K562 (cell line): Measurements from ENCODE around the gene PRAMEF11. TPM values are rescaled to one million over a fixed set of nuclear protein-coding genes. Genes with fewer than 3 reads are reported as not detected.

ENCODE experiments used
- ATAC-seq: fragments of 200-7000 bp; cut with Tn5 transposase; 3 replicates; pipeline ENCODE4 v1.9.1; 2020; ENCODE audit warnings: moderate library complexity
- BruUV-seq: library from RNA; stranded (reverse); fragments of 400-500 nt; replicated peaks from 2 replicates; lab custom pipeline; 2021; lab: Mats Ljungman, UMichigan
- CTCF ChIA-PET: fragments of 300-600 bp; formaldehyde crosslinking; extraction: SDS; loops from one replicate; lab custom pipeline; 2021; ENCODE audit warnings: low intra/inter-chr PET ratio; lab: Yijun Ruan, JAX
- POLR2A ChIA-PET: fragments of 300-600, 350-650 bp; sonication (Branson Sonifier 250); formaldehyde crosslinking; extraction: SDS; loops from one replicate; lab custom pipeline; 2021; ENCODE audit warnings: antibody characterized with exemption, inconsistent platforms; lab: Yijun Ruan, JAX
- DNase-seq, 4 experiments: peaks; one replicate each; pipeline versions ENCODE4 v3.0.0 to v3.0.0-alpha.2; 2011 to 2018; ENCODE audit warnings: low spot score in 3 of 4, mixed read lengths in 3 of 4; ENCODE audit errors: extremely low read depth in 1 of 4
- FAIRE-seq: peaks from 2 replicates; lab custom pipeline; 2011; peaks lifted over from hg19 to GRCh38; lab: Jason Lieb, UNC
- H2AFZ ChIP-seq: 2 replicates; pipeline ENCODE4 v1.6.0; 2011; ENCODE audit warnings: low read depth, low read length, control low read depth, inconsistent platforms
- H3K27ac ChIP-seq: fragments of 200-600 bp; 3 replicates; pipeline ENCODE4 v1.8.0; 2011; ENCODE audit warnings: low read depth, mild to moderate bottlenecking, control low read depth, inconsistent platforms, low read length, moderate library complexity, mixed read lengths; ENCODE audit errors: extremely low read depth
- H3K27me3 ChIP-seq, 2 experiments: fragments of 300-600 bp in 1 of 2; 2 replicates in 1 of 2; 3 replicates in 1 of 2; pipeline versions ENCODE4 v1.6.0 to v1.8.0; 2011; ENCODE audit warnings: inconsistent platforms in 2 of 2, low read length in 2 of 2, mild to moderate bottlenecking in 1 of 2, mixed read lengths in 1 of 2, moderate library complexity in 1 of 2; ENCODE audit not compliant: control insufficient read depth in 2 of 2, insufficient read depth in 2 of 2
- H3K36me3 ChIP-seq: fragments of 300-600 bp; 3 replicates; pipeline ENCODE4 v1.8.0; 2011; ENCODE audit warnings: mild to moderate bottlenecking, low read length, inconsistent platforms; ENCODE audit not compliant: control insufficient read depth, insufficient read depth
- H3K4me1 ChIP-seq, 2 experiments: fragments of 200-600 bp in 1 of 2; replicated peaks in 1 of 2; 2 replicates in 1 of 2; 3 replicates in 1 of 2; pipeline versions ENCODE4 v1.5.1 to v1.8.0; 2011; ENCODE audit warnings: inconsistent platforms in 2 of 2, low read length in 2 of 2, mild to moderate bottlenecking in 1 of 2, mixed read lengths in 1 of 2, moderate library complexity in 1 of 2; ENCODE audit not compliant: control insufficient read depth in 2 of 2, insufficient read depth in 2 of 2
- H3K4me2 ChIP-seq: 2 replicates; pipeline ENCODE4 v1.6.1; 2011; ENCODE audit warnings: low read length, control low read depth, inconsistent platforms, mixed read lengths; ENCODE audit not compliant: insufficient read depth
- H3K4me3 ChIP-seq: fragments of 200-600 bp; sonication (generic), shearing (Covaris generic); 2 replicates; pipeline ENCODE4 v1.5.1; 2016; ENCODE audit warnings: control low read depth, inconsistent platforms
- H3K79me2 ChIP-seq: fragments of 200-600 bp; 3 replicates; pipeline ENCODE4 v1.8.0; 2011; ENCODE audit warnings: low read length, inconsistent platforms; ENCODE audit not compliant: control insufficient read depth, insufficient read depth
- H3K9ac ChIP-seq, 2 experiments: 2 replicates each; pipeline versions ENCODE4 v1.6.0 to v1.6.1; 2011; ENCODE audit warnings: low read depth in 2 of 2, low read length in 2 of 2, control low read depth in 1 of 2, inconsistent platforms in 1 of 2, mild to moderate bottlenecking in 1 of 2, mixed read lengths in 1 of 2; ENCODE audit not compliant: insufficient read depth in 1 of 2
- H3K9me1 ChIP-seq: one replicate; pipeline ENCODE4 v1.6.0; 2011; ENCODE audit warnings: inconsistent platforms, mild to moderate bottlenecking, low read length, moderate library complexity; ENCODE audit not compliant: control insufficient read depth, insufficient read depth
- H3K9me3 ChIP-seq: replicated peaks from 2 replicates; pipeline ENCODE4 v1.5.1; 2011; ENCODE audit warnings: low read depth, low read length, inconsistent platforms; ENCODE audit not compliant: control insufficient read depth, insufficient read depth
- H4K20me1 ChIP-seq: replicated peaks from 2 replicates; pipeline ENCODE4 v1.6.1; 2011; ENCODE audit warnings: low read length, inconsistent platforms, mixed read lengths; ENCODE audit not compliant: control insufficient read depth, insufficient read depth
- BDP1 ChIP-seq: IDR thresholded peaks from 3 replicates; pipeline ENCODE4 v1.6.1; 2011; ENCODE audit not compliant: insufficient read length, insufficient read depth
- CC2D1A ChIP-seq: fragments of 450-650 bp; IDR thresholded peaks from 2 replicates; pipeline ENCODE4 v1.6.1; 2017; ENCODE audit warnings: mild to moderate bottlenecking
- CXXC5 ChIP-seq: fragments of 250-450 bp; sonication (Bioruptor Pico); IDR thresholded peaks from 2 replicates; pipeline ENCODE4 v1.8.0; 2022; ENCODE audit warnings: inconsistent platforms, mild to moderate bottlenecking, moderate library complexity
- FOXO4 ChIP-seq: fragments of 450-650 bp; formaldehyde crosslinking; IDR thresholded peaks from 2 replicates; pipeline ENCODE4 v1.4.0; 2020; ENCODE audit warnings: mild to moderate bottlenecking, moderate library complexity
- GATA2 ChIP-seq: sonication (generic); formaldehyde crosslinking; IDR thresholded peaks from 2 replicates; pipeline ENCODE4 v1.4.0; 2020; ENCODE audit warnings: mild to moderate bottlenecking, missing genetic modification reagents
- GTF2A2 ChIP-seq: IDR thresholded peaks from 2 replicates; pipeline ENCODE4 v1.6.1; 2016; ENCODE audit warnings: mild to moderate bottlenecking, missing genetic modification characterization, missing compliant biosample characterization
- MEF2A ChIP-seq: IDR thresholded peaks from 2 replicates; pipeline ENCODE4 v1.6.1; 2011; ENCODE audit warnings: low read depth, mild to moderate bottlenecking, low read length, moderate library complexity; ENCODE audit not compliant: control insufficient read depth
- MXD1 ChIP-seq: fragments of 250-450 bp; sonication (Bioruptor Pico); IDR thresholded peaks from 2 replicates; pipeline ENCODE4 v1.8.0; 2021; ENCODE audit warnings: borderline replicate concordance, mild to moderate bottlenecking, moderate library complexity; ENCODE audit not compliant: poor library complexity, severe bottlenecking
- RUNX1 ChIP-seq: sonication (generic); IDR thresholded peaks from 2 replicates; pipeline ENCODE4 v1.6.1; 2016; ENCODE audit warnings: antibody characterized with exemption, low read depth
- TEAD4 ChIP-seq, 2 experiments: sonication (generic) in 1 of 2; formaldehyde crosslinking in 1 of 2; IDR thresholded peaks; 2 replicates each; pipeline versions ENCODE4 v1.6.1 to v1.8.0; 2012 to 2022; ENCODE audit warnings: borderline replicate concordance in 1 of 2, inconsistent platforms in 1 of 2, low read length in 1 of 2, mild to moderate bottlenecking in 1 of 2, missing genetic modification reagents in 1 of 2
- TGIF2 ChIP-seq: sonication (generic); formaldehyde crosslinking; IDR thresholded peaks from 2 replicates; pipeline ENCODE4 v1.8.1; 2022; ENCODE audit warnings: mild to moderate bottlenecking, missing genetic modification reagents, moderate library complexity
- ZFP91 ChIP-seq: sonication (generic); formaldehyde crosslinking; IDR thresholded peaks from 2 replicates; pipeline ENCODE4 v1.8.0; 2022; ENCODE audit warnings: mild to moderate bottlenecking, missing genetic modification reagents
- ZNF140 ChIP-seq: fragments of 250-450 bp; sonication (Bioruptor Pico); IDR thresholded peaks from 2 replicates; pipeline ENCODE4 v1.8.0; 2021; ENCODE audit warnings: moderate library complexity, mild to moderate bottlenecking, inconsistent platforms
- ZNF197 ChIP-seq: fragments of 200-800 bp; sonication (Bioruptor generic); IDR thresholded peaks from 2 replicates; pipeline ENCODE4 v1.6.1; 2016; ENCODE audit warnings: low read depth, missing genetic modification characterization, missing compliant biosample characterization
- ZNF395 ChIP-seq: fragments of 200-800 bp; sonication (Bioruptor generic); IDR thresholded peaks from 2 replicates; pipeline ENCODE4 v1.6.1; 2017; ENCODE audit warnings: missing genetic modification characterization, missing compliant biosample characterization
- WGBS: fragments of 100-300 bp; shearing (Covaris generic); methylation state at CpG from one replicate; pipeline ENCODE4 v1.1.6; 2016; ENCODE audit warnings: low coverage, mixed read lengths; ENCODE audit not compliant: insufficient coverage; ENCODE audit errors: missing lambda C conversion rate; 5-methylcytosine and 5-hydroxymethylcytosine counted together
- in situ Hi-C: fragments of 300-500 bp; cut with MboI; formaldehyde crosslinking; loops from 4 replicates; pipeline ENCODE4 v1.15.0; 2018; ENCODE audit warnings: inconsistent platforms, mixed read lengths
- intact Hi-C: fragments of 100-400 bp; cut with micrococcal nuclease; formaldehyde crosslinking; loops from 2 replicates; pipeline ENCODE4 v1.14.2; 2022
- polyA plus RNA-seq, 8 experiments: library from polyadenylated mRNA; depleted of rRNA in 4 of 8; stranded (reverse) in 5 of 8; unstranded in 3 of 8; fragments of >200 nt; fragmentation: Nextera tagmentation in 2 of 8; fragmentation: Illumina TruSeq in 1 of 8; extraction: Ambion mirVana in 2 of 8; extraction: Trizol in 1 of 8; gene quantifications; 2 replicates each; pipeline versions ENCODE4 v1.2.1 to v1.2.3, GENCODE V29; 2011 to 2014; ENCODE audit warnings: inconsistent platforms in 1 of 8, missing spikeins in 1 of 8
- total RNA-seq, 7 experiments: library from RNA; depleted of rRNA in 6 of 7; stranded (reverse); fragments of >200 nt in 6 of 7; fragmentation: Illumina TruSeq in 2 of 7; extraction: Trizol in 2 of 7; gene quantifications; 2 replicates each; pipeline versions ENCODE4 v1.2.1 to v1.2.3, GENCODE V29; 2011 to 2021; ENCODE audit warnings: low replicate concordance in 1 of 7

PRAMEF11 gene
- total and polyA plus RNA-seq, 9 of the 15 experiments (the other 6 are each of a cell fraction or from before 2014, with no cell fraction given), result not detected

GRCh38 chr1:12776801-12777557 lies 54.2 kb downstream of the PRAMEF11 start (continued):
- TF ChIP-seq ZFP91 (CRISPR knock-in tag) (no peak), MEF2A (no peak), RUNX1 (no peak), BDP1 (no peak), GTF2A2 (no peak), MXD1 (CRISPR knock-in tag) (no peak), ZNF197 (CRISPR knock-in tag) (no peak)

GRCh38 chr1:12775443-12775842 lies 55.8 kb downstream of the PRAMEF11 start:
- no TSS peak for BruUV-seq
- Histone ChIP-seq H3K79me2 (no peaks in the 10 kb centered on the region), H2AFZ (no peak overlapping the region), H3K9ac (no peak overlapping the region), H3K27ac (no peak overlapping the region), H3K4me3 (no peak overlapping the region), H3K4me2 (no peak overlapping the region), H4K20me1 (no peaks in the 10 kb centered on the region), H3K27me3 (peaks cover 21 to 61% of the 10 kb centered on the region in 2 experiments; a peak in 4 of 5 replicates), H3K9me1 (no peaks in the 10 kb centered on the region), H3K9me3 (no peaks in the 10 kb centered on the region), H3K4me1 (no peaks in the 10 kb centered on the region), H3K36me3 (no peaks in the 10 kb centered on the region)
- POLR2A ChIA-PET, result interaction anchor here (0.7 to 1.0 kb wide), 2 partner anchors 87 to 666 kb away, joined by 3 read pairs; no protein-coding TSS in a partner anchor
- intact Hi-C loops (loop anchor here (10.0 kb wide), 3 partner anchors 111 to 651 kb away; no protein-coding TSS in a partner anchor), in situ Hi-C loops (loop anchor here (10.0 kb wide), 1 partner anchor 461 kb away; no protein-coding TSS in a partner anchor)
- under 1% methylated on average over 8 of the region's 8 CpGs for WGBS
- no peak for TF ChIP-seq CXXC5 (CRISPR knock-in tag)
- TF ChIP-seq FOXO4, result no peak
- no peak for TF ChIP-seq ZNF140 (CRISPR knock-in tag)
- no peak for TF ChIP-seq TEAD4 (IDR thresholded peaks at IDR 0.05; ENCODE audit: low read length)
- TF ChIP-seq TEAD4 (CRISPR knock-in tag; IDR thresholded peaks at IDR 0.05; ENCODE audit: borderline replicate concordance), result no peak
- no peak for TF ChIP-seq CC2D1A
- no peak for TF ChIP-seq GATA2 (CRISPR knock-in tag)
- TF ChIP-seq TGIF2 (CRISPR knock-in tag), result no peak
- no peak for TF ChIP-seq ZNF395
- no peak for FAIRE-seq
- CTCF ChIA-PET, result no interaction called here
- ATAC-seq, result no peak
- no peak for DNase-seq
